T-cell (primary cell): Measurements from ENCODE around the gene LRP5. TPM values are rescaled to one million over a fixed set of nuclear protein-coding genes. Genes with fewer than 3 reads are reported as not detected.

Experiments
- ATAC-seq, 4 experiments: fragments of 200-7000 bp in 3 of 4; fragments of 150-1000 bp in 1 of 4; cut with Tn5 transposase; replicated peaks in 1 of 4; 1 replicate in 3 of 4; 2 replicates in 1 of 4; pipeline ENCODE4 v1.10.0; 2021; ENCODE audit warnings: moderate library complexity in 3 of 4, mild to moderate bottlenecking in 2 of 4, moderate number of reproducible peaks in 1 of 4
- CTCF ChIA-PET, 2 donors: fragments of 300-600 bp; sonication (Branson Sonifier 250); formaldehyde crosslinking; loops; one replicate each; lab custom pipeline; 2022; ENCODE audit warnings: antibody characterized with exemption in 2 of 2; lab: Charles Lee
- POLR2A ChIA-PET, 2 donors: fragments of 300-600 bp; sonication (Branson Sonifier 250); formaldehyde crosslinking; loops; one replicate each; lab custom pipeline; 2022; ENCODE audit warnings: antibody characterized with exemption in 2 of 2; lab: Charles Lee
- DNase-seq, 35 experiments: peaks; one replicate each; pipeline versions ENCODE4 v3.0.0 to v3.0.0-alpha.2; 2013 to 2023
- H3K27ac ChIP-seq: one replicate; pipeline ENCODE4 v1.5.1; 2013; ENCODE audit warnings: low read length
- H3K27me3 ChIP-seq, 2 experiments: replicated peaks in 1 of 2; 1 replicate in 1 of 2; 2 replicates in 1 of 2; pipeline versions ENCODE4 v1.6.1 to v1.7.0; 2013; ENCODE audit warnings: low read length in 1 of 2, mixed read lengths in 1 of 2; ENCODE audit not compliant: control insufficient read depth in 2 of 2, insufficient read depth in 2 of 2; ENCODE audit errors: extremely low read depth in 1 of 2
- H3K36me3 ChIP-seq, 2 donors: 1 replicate in 1 of 2; 2 replicates in 1 of 2; pipeline versions ENCODE4 v1.6.1 to v1.7.0; 2013; ENCODE audit warnings: low read length in 1 of 2; ENCODE audit not compliant: control insufficient read depth in 2 of 2, insufficient read depth in 1 of 2; ENCODE audit errors: extremely low read depth in 1 of 2
- H3K4me1 ChIP-seq, 2 experiments: 1 replicate in 1 of 2; 2 replicates in 1 of 2; pipeline versions ENCODE4 v1.6.1 to v1.7.0; 2013; ENCODE audit warnings: low read length in 2 of 2, mixed read lengths in 1 of 2; ENCODE audit not compliant: insufficient read depth in 2 of 2, control insufficient read depth in 1 of 2; ENCODE audit errors: extremely low read depth in 1 of 2
- H3K4me3 ChIP-seq, 2 donors: 1 replicate in 1 of 2; 2 replicates in 1 of 2; pipeline versions ENCODE4 v1.5.1 to v1.7.0; 2013; ENCODE audit warnings: mild to moderate bottlenecking in 2 of 2, low read length in 1 of 2, moderate library complexity in 1 of 2; ENCODE audit not compliant: control insufficient read depth in 1 of 2; ENCODE audit errors: extremely low read depth in 1 of 2
- H3K9me3 ChIP-seq: 2 replicates; pipeline ENCODE4 v1.7.0; 2013
- H3K27ac Mint-ChIP-seq, 2 donors: one replicate each; pipeline ENCODE4 v1.8.0; 2020 to 2021; ENCODE audit warnings: mild to moderate bottlenecking in 2 of 2, mixed read lengths in 2 of 2
- H3K27me3 Mint-ChIP-seq, 2 donors: one replicate each; pipeline ENCODE4 v1.8.0; 2021 to 2022; ENCODE audit warnings: mixed read lengths in 2 of 2
- H3K36me3 Mint-ChIP-seq: one replicate; pipeline ENCODE4 v1.8.0; 2021; ENCODE audit warnings: mixed read lengths
- H3K4me1 Mint-ChIP-seq, 3 donors: one replicate each; pipeline ENCODE4 v1.8.0; 2020 to 2022; ENCODE audit warnings: mixed read lengths in 3 of 3, mild to moderate bottlenecking in 1 of 3
- H3K4me3 Mint-ChIP-seq, 3 donors: one replicate each; pipeline ENCODE4 v1.8.0; 2020 to 2022; ENCODE audit warnings: mild to moderate bottlenecking in 3 of 3, mixed read lengths in 3 of 3, moderate library complexity in 3 of 3
- H3K9me3 Mint-ChIP-seq, 3 donors: one replicate each; pipeline ENCODE4 v1.8.0; 2020 to 2022; ENCODE audit warnings: mixed read lengths in 3 of 3
- WGBS: methylation state at CpG from one replicate; pipeline ENCODE4 v1.1.5; 2013; ENCODE audit warnings: missing lambda C conversion rate; ENCODE audit not compliant: insufficient coverage; 5-methylcytosine and 5-hydroxymethylcytosine counted together
- total RNA-seq, 35 experiments: library from RNA in 6 of 35; stranded (reverse) in 6 of 35; fragments of 120-200 nt in 1 of 35; gene quantifications; one replicate each; pipeline versions ENCODE4 v1.2.1 to v1.2.4 and lab custom pipeline; 2013 to 2026

Gene LRP5
- total RNA-seq, 5 donors from 2014 or later (not counting 1 experiment from before 2014, with no cell fraction given): 1.8 to 11.3 (median 7.0) TPM

DNA sequence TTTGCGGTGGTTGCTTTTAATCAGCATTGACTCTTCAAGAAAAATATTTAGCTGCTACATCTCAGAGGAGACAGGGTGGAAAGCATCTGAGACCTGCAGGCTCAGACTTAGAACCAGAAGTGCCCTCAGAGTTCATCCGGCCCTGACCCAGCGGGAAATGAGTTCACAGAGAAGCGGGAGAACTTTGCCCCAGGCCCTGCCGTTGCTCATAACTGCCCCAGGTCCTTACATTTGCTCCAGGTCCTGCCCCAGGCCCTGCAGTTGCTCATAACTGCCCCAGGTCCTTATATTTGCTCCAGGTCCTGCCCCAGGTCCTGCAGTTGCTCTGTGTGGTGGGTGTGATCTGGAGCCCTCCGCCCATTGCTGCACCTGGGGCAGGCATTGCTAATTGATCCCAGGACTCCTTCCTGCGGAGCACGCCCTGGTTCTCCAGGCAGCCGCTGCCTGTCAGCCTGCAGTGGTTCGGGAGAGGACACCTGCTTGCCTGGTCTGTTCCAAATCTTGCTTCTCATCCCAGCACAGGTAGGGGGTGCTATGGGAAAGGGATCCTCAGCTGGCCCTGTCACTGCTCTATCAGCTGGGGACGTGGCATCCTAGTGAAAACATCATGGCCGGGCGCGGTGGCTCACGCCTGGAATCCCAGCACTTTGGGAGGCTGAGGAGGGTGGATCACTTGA is 90.1 kb downstream of the LRP5 start:
- Histone ChIP-seq H3K27me3 (peaks cover 0 to 7% of the 10 kb centered on the region in 2 experiments), H3K27ac (no peak overlapping the region), H3K4me3 (no peak overlapping the region), H3K36me3 (peaks cover 0 to 3% of the 10 kb centered on the region in 2 donors), H3K9me3 (no peaks in the 10 kb centered on the region), H3K4me1 (no peaks in the 10 kb centered on the region)
- no peaks in the 10 kb centered on the region for H3K27me3 Mint-ChIP-seq
- H3K36me3 Mint-ChIP-seq: no peaks in the 10 kb centered on the region
- ChIA-PET POLR2A (no interaction called here), CTCF (no interaction called here)
- no peaks in the 10 kb centered on the region for H3K9me3 Mint-ChIP-seq
- no peak overlapping the region for H3K27ac Mint-ChIP-seq
- no peak for DNase-seq
- ATAC-seq: no peak
- H3K4me3 Mint-ChIP-seq: no peak overlapping the region
- 94% methylated on average over 10 of the region's 15 CpGs for WGBS
- H3K4me1 Mint-ChIP-seq: no peaks in the 10 kb centered on the region

DNA sequence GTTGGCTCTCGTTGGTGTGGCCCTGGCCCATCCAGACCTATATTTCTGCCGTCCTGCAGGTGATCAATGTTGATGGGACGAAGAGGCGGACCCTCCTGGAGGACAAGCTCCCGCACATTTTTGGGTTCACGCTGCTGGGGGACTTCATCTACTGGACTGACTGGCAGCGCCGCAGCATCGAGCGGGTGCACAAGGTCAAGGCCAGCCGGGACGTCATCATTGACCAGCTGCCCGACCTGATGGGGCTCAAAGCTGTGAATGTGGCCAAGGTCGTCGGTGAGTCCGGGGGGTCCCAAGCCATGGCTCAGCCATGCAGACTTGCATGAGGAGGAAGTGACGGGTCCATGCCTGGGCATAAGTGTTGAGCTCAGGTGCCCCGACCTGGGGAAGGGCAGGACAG is 91.0 kb downstream of the LRP5 start:
- Histone ChIP-seq H3K27ac (no peak overlapping the region), H3K4me3 (no peak overlapping the region), H3K4me1 (no peaks in the 10 kb centered on the region), H3K36me3 (peaks cover 0 to 3% of the 10 kb centered on the region in 2 donors), H3K9me3 (no peaks in the 10 kb centered on the region), H3K27me3 (peaks cover 0 to 7% of the 10 kb centered on the region in 2 experiments)
- no peaks in the 10 kb centered on the region for H3K27me3 Mint-ChIP-seq
- H3K4me3 Mint-ChIP-seq: no peak overlapping the region
- no peaks in the 10 kb centered on the region for H3K9me3 Mint-ChIP-seq
- no peak overlapping the region for H3K27ac Mint-ChIP-seq
- DNase-seq (no peak), ATAC-seq (no peak)
- ChIA-PET CTCF (no interaction called here), POLR2A (no interaction called here)
- WGBS: 92% methylated on average over 18 of the region's 18 CpGs
- H3K36me3 Mint-ChIP-seq: no peaks in the 10 kb centered on the region
- H3K4me1 Mint-ChIP-seq: no peaks in the 10 kb centered on the region

DNA sequence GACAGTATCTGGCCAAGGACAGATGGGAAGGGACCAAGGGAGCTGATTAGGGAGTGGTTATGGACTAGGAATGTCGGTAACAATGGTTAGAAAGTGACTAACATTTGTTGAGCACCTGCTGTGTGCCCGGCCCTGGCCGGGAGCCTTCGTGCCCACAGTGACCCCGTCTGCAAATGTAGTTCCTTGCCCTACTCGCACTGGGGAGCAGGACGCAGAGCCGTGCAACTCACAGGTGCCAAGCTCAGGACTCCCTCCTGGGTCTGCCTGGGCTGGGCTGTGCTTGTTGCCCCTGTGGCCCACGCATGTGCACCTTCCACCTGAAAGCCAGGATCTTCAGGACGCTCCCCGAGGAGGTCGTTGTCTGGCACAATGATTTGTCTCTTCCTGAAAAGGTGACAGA is 91.4 kb downstream of the LRP5 start:
- peaks cover 0 to 7% of the 10 kb centered on the region in 2 experiments for H3K27me3 ChIP-seq
- Mint-ChIP-seq H3K9me3 (no peaks in the 10 kb centered on the region), H3K4me3 (no peak overlapping the region), H3K27me3 (no peaks in the 10 kb centered on the region), H3K36me3 (no peaks in the 10 kb centered on the region), H3K27ac (no peak overlapping the region), H3K4me1 (no peaks in the 10 kb centered on the region)
- no peak overlapping the region for H3K27ac ChIP-seq
- DNase-seq (no peak), ATAC-seq (no peak)
- CTCF ChIA-PET: no interaction called here
- no peaks in the 10 kb centered on the region for H3K9me3 ChIP-seq
- POLR2A ChIA-PET: no interaction called here
- WGBS: 85% methylated on average over 12 of the region's 12 CpGs
- no peaks in the 10 kb centered on the region for H3K4me1 ChIP-seq
- peaks cover 0 to 3% of the 10 kb centered on the region in 2 donors for H3K36me3 ChIP-seq
- H3K4me3 ChIP-seq: no peak overlapping the region

DNA sequence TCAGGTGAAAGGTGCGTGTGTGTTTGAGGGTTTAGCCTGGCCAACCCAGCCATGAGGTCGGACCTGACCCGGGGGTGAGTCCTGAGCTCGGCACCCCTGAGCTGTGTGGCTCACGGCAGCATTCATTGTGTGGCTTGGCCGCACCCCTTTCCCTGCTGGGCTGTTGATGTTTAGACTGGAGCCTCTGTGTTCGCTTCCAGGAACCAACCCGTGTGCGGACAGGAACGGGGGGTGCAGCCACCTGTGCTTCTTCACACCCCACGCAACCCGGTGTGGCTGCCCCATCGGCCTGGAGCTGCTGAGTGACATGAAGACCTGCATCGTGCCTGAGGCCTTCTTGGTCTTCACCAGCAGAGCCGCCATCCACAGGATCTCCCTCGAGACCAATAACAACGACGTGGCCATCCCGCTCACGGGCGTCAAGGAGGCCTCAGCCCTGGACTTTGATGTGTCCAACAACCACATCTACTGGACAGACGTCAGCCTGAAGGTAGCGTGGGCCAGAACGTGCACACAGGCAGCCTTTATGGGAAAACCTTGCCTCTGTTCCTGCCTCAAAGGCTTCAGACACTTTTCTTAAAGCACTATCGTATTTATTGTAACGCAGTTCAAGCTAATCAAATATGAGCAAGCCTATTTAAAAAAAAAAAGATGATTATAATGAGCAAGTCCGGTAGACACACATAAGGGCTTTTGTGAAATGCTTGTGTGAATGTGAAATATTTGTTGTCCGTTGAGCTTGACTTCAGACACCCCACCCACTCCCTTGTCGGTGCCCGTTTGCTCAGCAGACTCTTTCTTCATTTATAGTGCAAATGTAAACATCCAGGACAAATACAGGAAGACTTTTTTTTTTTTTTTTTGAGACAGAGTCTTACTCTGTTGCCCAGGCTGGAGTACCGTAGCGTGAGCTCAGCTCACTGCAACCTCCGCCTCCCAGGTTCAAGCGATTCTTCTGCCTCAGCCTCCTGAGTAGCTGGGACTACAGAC is 94.2 kb downstream of the LRP5 start:
- CTCF ChIA-PET: no interaction called here
- no peaks in the 10 kb centered on the region for H3K4me1 Mint-ChIP-seq

DNA sequence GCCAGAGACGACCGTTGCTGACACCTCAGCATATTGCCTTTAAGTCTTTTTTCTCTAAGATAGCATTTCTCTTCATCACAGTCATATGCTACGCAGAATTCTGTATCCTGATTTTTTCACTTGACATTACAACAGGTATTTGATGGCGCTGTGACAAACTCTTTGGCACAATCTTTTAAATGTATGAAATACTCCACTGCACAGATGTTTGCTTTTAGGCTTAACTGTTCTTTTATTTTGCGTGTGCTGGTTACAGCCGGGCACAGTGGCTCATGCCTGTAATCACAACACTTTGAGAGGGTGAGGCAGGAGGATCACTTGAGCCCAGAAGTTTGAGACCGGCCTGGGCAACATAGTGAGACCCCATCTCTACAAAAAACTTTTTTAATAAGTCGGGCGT is 96.1 kb downstream of the LRP5 start:
- no peaks in the 10 kb centered on the region for H3K36me3 Mint-ChIP-seq
- no peak overlapping the region for H3K4me3 Mint-ChIP-seq
- Histone ChIP-seq H3K27me3 (peaks cover 0 to 4% of the 10 kb centered on the region in 2 experiments), H3K36me3 (peaks cover 0 to 9% of the 10 kb centered on the region in 2 donors), H3K27ac (no peak overlapping the region), H3K4me3 (no peak overlapping the region), H3K9me3 (no peaks in the 10 kb centered on the region), H3K4me1 (no peaks in the 10 kb centered on the region)
- ATAC-seq (no peak), DNase-seq (no peak)
- WGBS: no CpG with 5 or more reads among the region's 9 CpGs
- H3K4me1 Mint-ChIP-seq: no peaks in the 10 kb centered on the region
- no peak overlapping the region for H3K27ac Mint-ChIP-seq
- H3K9me3 Mint-ChIP-seq: no peaks in the 10 kb centered on the region
- ChIA-PET CTCF (no interaction called here), POLR2A (no interaction called here)
- no peaks in the 10 kb centered on the region for H3K27me3 Mint-ChIP-seq

More for the DNA sequence above, 94.2 kb downstream of the LRP5 start:
- H3K4me1 ChIP-seq: no peaks in the 10 kb centered on the region
- Mint-ChIP-seq H3K9me3 (no peaks in the 10 kb centered on the region), H3K27ac (no peak overlapping the region), H3K27me3 (no peaks in the 10 kb centered on the region), H3K4me3 (no peak overlapping the region), H3K36me3 (no peaks in the 10 kb centered on the region)
- H3K9me3 ChIP-seq: no peaks in the 10 kb centered on the region
- 90% methylated on average over 23 of the region's 34 CpGs for WGBS
- peaks cover 0 to 3% of the 10 kb centered on the region in 2 donors for H3K36me3 ChIP-seq
- peaks cover 0 to 7% of the 10 kb centered on the region in 2 experiments for H3K27me3 ChIP-seq
- H3K4me3 ChIP-seq: no peak overlapping the region
- no peak overlapping the region for H3K27ac ChIP-seq
- DNase-seq: no peak
- POLR2A ChIA-PET: no interaction called here
- ATAC-seq: no peak

DNA sequence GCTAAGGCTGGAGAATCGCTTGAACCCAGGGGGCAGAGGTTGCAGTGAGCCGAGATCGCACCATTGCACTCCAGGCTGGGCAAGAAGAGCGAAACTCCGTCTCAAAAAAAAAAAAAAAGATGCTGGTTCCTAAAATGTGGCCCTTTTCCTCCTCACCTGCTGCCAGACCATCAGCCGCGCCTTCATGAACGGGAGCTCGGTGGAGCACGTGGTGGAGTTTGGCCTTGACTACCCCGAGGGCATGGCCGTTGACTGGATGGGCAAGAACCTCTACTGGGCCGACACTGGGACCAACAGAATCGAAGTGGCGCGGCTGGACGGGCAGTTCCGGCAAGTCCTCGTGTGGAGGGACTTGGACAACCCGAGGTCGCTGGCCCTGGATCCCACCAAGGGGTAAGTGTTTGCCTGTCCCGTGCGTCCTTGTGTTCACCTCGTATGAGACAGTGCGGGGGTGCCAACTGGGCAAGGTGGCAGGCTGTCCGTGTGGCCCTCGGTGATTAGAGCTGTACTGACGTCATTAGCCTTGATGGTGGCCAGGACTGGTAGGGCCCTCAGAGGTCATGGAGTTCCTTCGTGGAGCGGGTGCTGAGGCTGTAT is 97.5 kb downstream of the LRP5 start:
- ATAC-seq (no peak), DNase-seq (no peak)
- Mint-ChIP-seq H3K27me3 (no peaks in the 10 kb centered on the region), H3K27ac (no peak overlapping the region), H3K9me3 (no peaks in the 10 kb centered on the region), H3K36me3 (no peaks in the 10 kb centered on the region), H3K4me1 (no peaks in the 10 kb centered on the region), H3K4me3 (no peak overlapping the region)
- peaks cover 0 to 12% of the 10 kb centered on the region in 2 donors for H3K36me3 ChIP-seq
- ChIA-PET CTCF (no interaction called here), POLR2A (no interaction called here)
- no peaks in the 10 kb centered on the region for H3K4me1 ChIP-seq
- no peak overlapping the region for H3K4me3 ChIP-seq
- H3K9me3 ChIP-seq: no peaks in the 10 kb centered on the region
- H3K27ac ChIP-seq: no peak overlapping the region
- WGBS: 93% methylated on average over 25 of the region's 30 CpGs
- no peaks in the 10 kb centered on the region for H3K27me3 ChIP-seq
